Natural killer cell treated with Interleukin-12 subunit alpha and Interleukin-12 subunit beta and Interleukin-15 and Interleukin-18, amount 100 ng/mL, for 72 hours (primary cell): Measurements from ENCODE around the gene ID1. TPM values are rescaled to one million over a fixed set of nuclear protein-coding genes. Genes with fewer than 3 reads are reported as not detected.
A peak's percentile ranks its signal among the peaks of the same experiment; 100 is the strongest.
"Not testable (repeated sequence)": the region's sequence is repeated elsewhere in the genome, so short reads cannot be mapped to it uniquely, and the experiment has no call there.

Source experiments
- ATAC-seq, 2 donors: fragments of 150-1000 bp; cut with Tn5 transposase in 1 of 2; sonication (Bioruptor Pico), chemical (Tn5 transposase) in 1 of 2; 2 replicates each; pipeline ENCODE4 v1.10.0; 2021
- DNase-seq: peaks from one replicate; pipeline ENCODE4 v3.0.0; 2022; ENCODE audit warnings: low spot score
- H3K27ac Mint-ChIP-seq, 2 donors: 1 replicate in 1 of 2; 2 replicates in 1 of 2; pipeline ENCODE4 v1.8.0; 2022; ENCODE audit warnings: mixed read lengths in 2 of 2, mild to moderate bottlenecking in 1 of 2, moderate library complexity in 1 of 2
- H3K27me3 Mint-ChIP-seq, 2 donors: 1 replicate in 1 of 2; 2 replicates in 1 of 2; pipeline ENCODE4 v1.8.0; 2022; ENCODE audit warnings: mixed read lengths in 2 of 2
- H3K36me3 Mint-ChIP-seq: one replicate; pipeline ENCODE4 v1.8.0; 2022; ENCODE audit warnings: mixed read lengths
- H3K4me1 Mint-ChIP-seq, 2 donors: 1 replicate in 1 of 2; 2 replicates in 1 of 2; pipeline ENCODE4 v1.8.0; 2022; ENCODE audit warnings: low read depth in 2 of 2, mixed read lengths in 2 of 2, mild to moderate bottlenecking in 1 of 2
- H3K4me3 Mint-ChIP-seq: one replicate; pipeline ENCODE4 v1.8.0; 2022; ENCODE audit warnings: mixed read lengths
- H3K9me3 Mint-ChIP-seq: 2 replicates; pipeline ENCODE4 v1.8.0; 2022; ENCODE audit warnings: mixed read lengths
- total RNA-seq, 2 donors: library from RNA; stranded (reverse); gene quantifications; one replicate each; pipeline ENCODE4 v1.2.3, GENCODE V29; 2022

ID1 gene
- total RNA-seq, 2 donors from 2014 or later, result 0.52 to 1.4 TPM

DNA sequence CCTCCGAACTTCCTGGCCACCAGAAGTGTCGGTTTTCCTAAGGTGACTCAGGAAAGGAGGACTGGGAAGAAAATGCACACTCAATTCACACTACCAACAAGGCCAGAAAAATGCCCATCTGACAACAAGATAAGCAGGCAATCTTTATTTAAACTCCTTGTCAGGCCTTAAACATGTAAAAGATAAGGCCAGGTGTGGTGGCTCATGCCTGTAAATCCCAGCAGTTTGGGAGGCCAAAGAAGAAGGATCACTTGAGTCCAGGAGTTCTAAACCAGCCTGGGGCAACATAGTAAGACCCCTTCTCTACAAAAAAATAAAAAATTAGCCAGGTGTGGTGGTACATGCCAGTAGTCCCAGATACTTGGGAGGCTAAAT, 7.6 kb upstream of the ID1 start:
- no peaks in the 10 kb centered on the region for H3K9me3 Mint-ChIP-seq
- H3K27me3 Mint-ChIP-seq, result peaks cover 1 to 15% of the 10 kb centered on the region in 2 donors
- H3K4me1 Mint-ChIP-seq, result peaks cover 5 to 8% of the 10 kb centered on the region in 2 donors
- no peak overlapping the region for H3K4me3 Mint-ChIP-seq
- DNase-seq, result no peak
- no peak for ATAC-seq
- H3K27ac Mint-ChIP-seq, result no peak overlapping the region
- no peaks in the 10 kb centered on the region for H3K36me3 Mint-ChIP-seq

DNA sequence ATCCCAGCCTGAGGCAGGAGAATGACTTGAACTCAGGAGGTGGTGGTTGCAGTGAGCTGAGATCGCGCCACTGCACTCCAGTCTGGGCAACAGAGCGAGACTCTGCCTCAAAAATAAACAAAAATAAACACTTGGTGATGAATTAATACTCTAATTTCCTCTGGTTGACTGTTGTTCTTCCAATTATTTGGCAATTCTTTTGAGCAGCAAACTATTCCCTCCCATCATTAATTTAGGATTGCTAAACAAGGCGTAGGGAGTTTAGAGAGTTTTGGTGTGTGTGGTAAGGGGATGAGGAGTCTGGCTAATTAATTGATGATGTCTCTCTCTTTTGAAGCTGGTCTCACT, 2.7 kb upstream of the ID1 start:
- peaks cover 21 to 30% of the 10 kb centered on the region in 2 donors for H3K4me1 Mint-ChIP-seq
- no peaks in the 10 kb centered on the region for H3K36me3 Mint-ChIP-seq
- peaks cover 17 to 24% of the 10 kb centered on the region in 2 donors for H3K27me3 Mint-ChIP-seq
- peak overlapping the region; percentile 53 to 61 for H3K27ac Mint-ChIP-seq
- no peaks in the 10 kb centered on the region for H3K9me3 Mint-ChIP-seq
- no peak for ATAC-seq
- no peak for DNase-seq
- H3K4me3 Mint-ChIP-seq, result peak overlapping the region; percentile 54

DNA sequence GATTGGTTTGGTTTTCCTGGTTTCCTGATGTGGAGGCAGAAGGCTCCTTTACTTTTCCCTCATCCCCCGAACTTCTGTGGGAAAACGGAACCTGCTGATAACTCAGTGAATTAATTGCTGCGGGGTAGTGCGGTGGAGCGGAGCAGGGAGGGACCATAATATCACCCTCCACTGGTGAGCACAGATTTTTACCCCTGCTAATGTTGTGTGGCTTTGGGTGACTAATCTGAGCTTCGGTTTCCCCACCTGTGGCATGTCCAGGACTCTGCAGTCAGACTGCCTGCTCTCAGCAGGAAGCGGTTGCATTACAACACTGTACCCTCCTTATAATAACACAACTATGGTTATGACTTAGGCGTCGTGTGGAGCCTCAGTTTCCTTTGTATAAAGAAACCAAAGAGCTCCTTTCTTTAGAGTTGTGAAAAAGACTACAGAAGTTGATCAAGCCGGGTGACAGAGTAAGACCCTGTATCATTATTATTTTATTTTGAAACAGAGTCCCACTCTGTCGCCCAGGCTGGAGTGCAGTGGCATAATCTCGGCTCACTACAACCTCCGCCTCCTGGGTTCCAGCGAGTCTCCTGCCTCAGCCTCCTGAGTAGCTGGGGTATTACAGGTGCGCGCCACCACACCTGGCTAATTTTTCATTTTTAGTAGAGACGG, 2.2 kb upstream of the ID1 start:
- H3K4me3 Mint-ChIP-seq, result peak overlapping the region; percentile 54
- no peaks in the 10 kb centered on the region for H3K9me3 Mint-ChIP-seq
- peaks cover 19 to 29% of the 10 kb centered on the region in 2 donors for H3K27me3 Mint-ChIP-seq
- H3K36me3 Mint-ChIP-seq, result no peaks in the 10 kb centered on the region
- H3K4me1 Mint-ChIP-seq, result peaks cover 21 to 30% of the 10 kb centered on the region in 2 donors
- peak; percentile 86 for DNase-seq
- ATAC-seq, result peak; percentile 90 to 92
- peak overlapping the region; percentile 53 to 61 for H3K27ac Mint-ChIP-seq

DNA sequence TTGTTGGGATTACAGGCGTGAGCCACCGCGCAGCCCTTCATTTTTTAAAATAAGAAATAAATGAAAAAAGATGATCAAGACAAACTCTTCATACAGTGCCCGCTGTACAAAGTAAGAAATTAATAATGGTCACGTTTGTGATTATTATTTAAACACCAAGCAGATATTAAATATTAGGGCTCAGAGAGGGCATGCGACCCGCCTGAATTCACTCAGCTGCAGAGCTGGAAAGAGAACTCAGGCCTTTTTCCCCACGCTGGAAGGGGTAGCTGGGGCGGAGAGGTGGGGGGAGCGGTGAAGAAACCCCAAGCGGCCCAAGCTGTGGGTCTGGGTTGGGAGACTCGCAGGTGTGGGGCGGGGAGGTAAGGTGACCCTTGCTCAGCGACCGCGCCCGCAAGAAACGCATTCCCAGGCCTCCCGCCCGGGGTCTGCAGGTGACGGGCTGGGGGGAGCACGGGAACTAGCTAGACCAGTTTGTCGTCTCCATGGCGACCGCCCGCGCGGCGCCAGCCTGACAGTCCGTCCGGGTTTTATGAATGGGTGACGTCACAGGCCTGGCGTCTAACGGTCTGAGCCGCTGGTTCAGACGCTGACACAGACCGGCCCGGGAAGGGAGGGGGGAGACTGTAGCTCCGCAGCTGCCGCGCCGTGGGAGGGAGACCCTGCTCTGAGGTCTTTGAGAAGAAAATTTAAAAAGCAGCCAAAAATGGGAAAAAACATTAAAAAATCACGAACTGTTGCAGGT, 1.1 kb upstream of the ID1 start:
- ATAC-seq (peak; percentile 55 to 73), DNase-seq (peak; percentile 83)
- peak overlapping the region; percentile 84 for H3K4me3 Mint-ChIP-seq
- peak overlapping the region in 1 of 2 donors; percentile 49 for H3K27ac Mint-ChIP-seq
- peaks cover 21 to 30% of the 10 kb centered on the region in 2 donors for H3K4me1 Mint-ChIP-seq
- H3K9me3 Mint-ChIP-seq, result no peaks in the 10 kb centered on the region
- no peaks in the 10 kb centered on the region for H3K36me3 Mint-ChIP-seq
- peaks cover 19 to 29% of the 10 kb centered on the region in 2 donors for H3K27me3 Mint-ChIP-seq

DNA sequence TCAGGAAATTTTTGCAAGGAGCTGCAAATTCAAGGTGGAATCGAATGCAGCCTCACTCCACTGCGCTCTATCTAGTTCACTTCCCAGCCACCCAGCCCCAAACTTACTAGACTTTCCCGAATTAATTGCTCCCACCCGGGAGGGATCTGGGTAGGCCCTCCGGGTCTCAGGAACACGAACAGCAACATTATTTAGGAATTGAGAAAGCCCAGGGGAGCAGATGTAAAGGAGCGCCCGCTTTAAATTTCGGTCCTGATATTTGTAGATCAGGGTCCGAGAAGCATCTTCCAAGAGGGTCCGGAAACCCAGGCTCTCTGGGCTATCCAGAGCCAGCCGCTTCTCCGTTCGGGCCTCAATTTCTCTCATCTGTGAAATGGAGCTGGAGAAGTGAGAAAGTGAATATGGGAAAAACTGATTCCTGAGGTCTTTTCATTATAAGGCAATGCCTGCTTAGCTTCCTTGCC, 490 bp upstream of the ID1 start:
- DNase-seq (no peak), ATAC-seq (no peak)
- peaks cover 19 to 29% of the 10 kb centered on the region in 2 donors for H3K27me3 Mint-ChIP-seq
- H3K36me3 Mint-ChIP-seq, result no peaks in the 10 kb centered on the region
- peaks cover 21 to 30% of the 10 kb centered on the region in 2 donors for H3K4me1 Mint-ChIP-seq
- H3K4me3 Mint-ChIP-seq, result peak overlapping the region; percentile 84
- peak overlapping the region in 1 of 2 donors; percentile 49 for H3K27ac Mint-ChIP-seq
- no peaks in the 10 kb centered on the region for H3K9me3 Mint-ChIP-seq

DNA sequence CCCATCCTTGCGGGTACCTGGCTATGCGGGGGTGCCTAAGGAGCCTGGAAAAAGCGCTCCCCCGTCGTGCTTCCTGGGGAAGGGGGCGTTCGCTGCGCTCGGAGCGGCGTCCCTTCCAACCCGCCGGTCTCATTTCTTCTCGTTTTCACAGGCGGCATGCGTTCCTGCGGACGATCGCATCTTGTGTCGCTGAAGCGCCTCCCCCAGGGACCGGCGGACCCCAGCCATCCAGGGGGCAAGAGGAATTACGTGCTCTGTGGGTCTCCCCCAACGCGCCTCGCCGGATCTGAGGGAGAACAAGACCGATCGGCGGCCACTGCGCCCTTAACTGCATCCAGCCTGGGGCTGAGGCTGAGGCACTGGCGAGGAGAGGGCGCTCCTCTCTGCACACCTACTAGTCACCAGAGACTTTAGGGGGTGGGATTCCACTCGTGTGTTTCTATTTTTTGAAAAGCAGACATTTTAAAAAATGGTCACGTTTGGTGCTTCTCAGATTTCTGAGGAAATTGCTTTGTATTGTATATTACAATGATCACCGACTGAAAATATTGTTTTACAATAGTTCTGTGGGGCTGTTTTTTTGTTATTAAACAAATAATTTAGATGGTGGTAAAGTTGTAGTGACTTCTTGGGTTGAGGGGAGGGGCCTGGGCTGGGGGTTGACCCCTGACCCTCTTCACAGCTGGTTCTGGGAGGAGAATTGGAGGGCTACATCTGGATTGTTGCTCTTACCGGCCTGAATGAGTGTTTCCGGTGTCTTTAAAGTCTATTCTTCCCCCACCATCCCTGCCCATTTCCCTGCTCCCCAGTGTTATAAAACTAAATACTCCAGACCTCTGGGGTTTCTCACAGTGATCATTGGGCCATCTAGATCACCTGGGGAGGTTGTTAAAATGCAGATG, 1.1 kb downstream of the ID1 start:
- no peak for ATAC-seq
- no peak for DNase-seq
- no peaks in the 10 kb centered on the region for H3K36me3 Mint-ChIP-seq
- no peaks in the 10 kb centered on the region for H3K9me3 Mint-ChIP-seq
- H3K4me3 Mint-ChIP-seq, result peak overlapping the region; percentile 84
- peaks cover 21 to 30% of the 10 kb centered on the region in 2 donors for H3K4me1 Mint-ChIP-seq
- H3K27me3 Mint-ChIP-seq, result peaks cover 19 to 29% of the 10 kb centered on the region in 2 donors
- H3K27ac Mint-ChIP-seq, result no peak overlapping the region

DNA sequence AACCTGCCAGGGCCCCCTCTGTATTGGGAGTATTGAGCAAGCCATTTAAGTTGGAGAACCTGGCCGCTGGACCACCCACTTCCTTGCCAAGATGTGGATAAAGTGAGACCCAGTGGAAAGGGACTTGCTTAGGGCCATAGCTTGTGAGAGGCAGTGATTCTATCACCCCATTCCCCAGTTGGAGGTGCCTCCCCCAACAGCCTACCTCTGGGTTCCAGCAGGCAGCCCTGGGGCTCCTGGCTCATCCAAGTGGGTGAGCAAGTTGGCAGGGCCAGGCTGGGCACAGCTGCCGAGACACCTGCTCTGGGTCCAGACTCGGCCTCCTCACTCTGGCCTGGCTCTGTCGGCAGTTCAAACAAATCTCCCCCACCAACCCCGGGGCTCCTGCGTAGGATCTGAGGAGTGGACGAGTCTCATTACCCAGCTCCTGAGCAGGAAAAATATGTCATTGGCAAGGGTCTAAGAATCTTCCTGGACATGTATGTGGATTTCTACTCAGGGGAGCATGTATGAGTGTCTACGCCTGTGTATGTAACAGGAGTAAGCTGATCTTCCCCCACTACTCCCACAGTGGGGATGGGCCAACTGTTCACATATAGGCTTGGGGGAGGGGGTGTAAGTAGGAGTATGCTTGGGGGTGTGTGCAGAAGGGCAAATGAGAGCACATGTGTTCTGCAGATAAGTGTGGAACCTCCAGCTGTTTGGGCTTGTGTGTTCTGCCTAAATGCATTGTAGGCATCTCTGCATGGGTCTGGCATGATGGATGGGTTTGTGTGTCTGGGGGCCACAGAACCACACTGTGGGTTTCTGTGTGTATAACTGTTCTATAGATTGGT, 1.9 kb downstream of the ID1 start:
- Mint-ChIP-seq H3K36me3 (no peaks in the 10 kb centered on the region), H3K27me3 (peaks cover 19 to 33% of the 10 kb centered on the region in 2 donors), H3K4me3 (no peak overlapping the region), H3K9me3 (no peaks in the 10 kb centered on the region), H3K27ac (no peak overlapping the region), H3K4me1 (peaks cover 21 to 30% of the 10 kb centered on the region in 2 donors)
- DNase-seq, result no peak
- no peak for ATAC-seq

DNA sequence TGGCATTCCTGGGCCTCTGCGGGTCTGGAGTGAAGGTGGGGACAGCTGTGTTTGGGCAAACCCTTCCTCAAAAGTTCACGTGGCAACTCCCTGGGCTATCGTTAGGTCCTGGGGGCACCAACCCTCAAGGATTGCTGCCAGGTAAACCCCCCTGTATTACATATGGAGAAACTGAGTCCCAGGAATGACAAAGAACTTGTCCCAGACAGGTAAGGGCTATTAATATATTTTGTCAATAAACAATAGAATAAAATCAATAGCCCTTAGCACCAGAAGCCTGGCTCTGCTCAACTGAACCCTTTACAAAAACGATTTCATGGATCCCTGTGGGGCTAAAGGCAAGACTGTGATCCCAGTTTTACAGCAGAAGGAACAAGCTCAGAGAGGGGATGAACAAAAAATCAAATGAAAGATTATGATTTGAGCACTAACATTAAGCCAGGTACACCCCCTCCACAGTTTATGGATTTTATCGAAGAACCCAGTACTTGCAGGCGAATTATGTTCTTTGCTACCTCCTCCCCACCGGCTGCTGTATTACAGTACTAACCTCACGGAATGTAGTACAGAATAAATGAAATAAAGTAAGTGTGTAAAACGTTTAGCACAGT, 2.7 kb downstream of the ID1 start:
- H3K4me3 Mint-ChIP-seq, result no peak overlapping the region
- no peak for ATAC-seq

DNA sequence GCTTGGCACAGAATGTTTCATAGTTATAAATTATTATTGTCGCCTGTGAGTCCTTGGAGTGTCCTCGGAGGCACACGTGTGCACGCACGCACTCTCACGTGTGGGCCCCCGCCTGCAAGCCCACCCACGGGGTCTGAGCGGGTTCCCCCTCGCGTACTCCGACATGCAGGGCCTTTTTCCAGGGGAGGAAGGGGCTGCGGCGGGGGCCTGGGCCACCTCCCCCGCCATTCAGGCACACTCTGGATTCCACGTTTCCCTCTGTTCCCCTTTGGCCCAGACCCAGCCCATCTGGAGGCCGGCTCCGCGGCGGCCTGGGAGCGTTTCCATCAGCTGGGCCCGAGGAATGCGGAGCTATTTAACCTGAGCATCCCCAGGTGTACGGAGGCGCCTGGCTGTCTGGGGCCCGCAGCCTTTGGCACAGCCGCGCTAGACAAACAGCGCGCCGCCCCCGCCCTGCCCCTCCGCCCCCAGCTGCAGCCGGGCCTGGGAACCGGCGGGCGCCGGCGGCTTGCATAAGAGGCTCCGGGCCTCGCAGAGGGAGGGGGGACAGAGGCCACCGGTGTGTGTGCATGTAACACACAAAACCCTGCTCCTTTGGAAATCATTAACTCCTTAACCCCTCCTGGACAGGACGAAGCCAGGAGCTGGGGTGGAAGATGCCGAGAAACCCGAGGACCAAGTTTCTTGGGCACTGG, 3.3 kb downstream of the ID1 start:
- DNase-seq (no peak), ATAC-seq (no peak)
- peaks cover 12 to 24% of the 10 kb centered on the region in 2 donors for H3K27me3 Mint-ChIP-seq
- H3K9me3 Mint-ChIP-seq, result no peaks in the 10 kb centered on the region
- H3K4me3 Mint-ChIP-seq, result no peak overlapping the region
- no peaks in the 10 kb centered on the region for H3K36me3 Mint-ChIP-seq
- no peak overlapping the region for H3K27ac Mint-ChIP-seq
- peaks cover 17 to 22% of the 10 kb centered on the region in 2 donors for H3K4me1 Mint-ChIP-seq

More for the DNA sequence above, 2.7 kb downstream of the ID1 start:
- no peak for DNase-seq
- Mint-ChIP-seq H3K4me1 (peaks cover 17 to 26% of the 10 kb centered on the region in 2 donors), H3K9me3 (no peaks in the 10 kb centered on the region), H3K27me3 (peaks cover 15 to 27% of the 10 kb centered on the region in 2 donors), H3K27ac (no peak overlapping the region), H3K36me3 (no peaks in the 10 kb centered on the region)

DNA sequence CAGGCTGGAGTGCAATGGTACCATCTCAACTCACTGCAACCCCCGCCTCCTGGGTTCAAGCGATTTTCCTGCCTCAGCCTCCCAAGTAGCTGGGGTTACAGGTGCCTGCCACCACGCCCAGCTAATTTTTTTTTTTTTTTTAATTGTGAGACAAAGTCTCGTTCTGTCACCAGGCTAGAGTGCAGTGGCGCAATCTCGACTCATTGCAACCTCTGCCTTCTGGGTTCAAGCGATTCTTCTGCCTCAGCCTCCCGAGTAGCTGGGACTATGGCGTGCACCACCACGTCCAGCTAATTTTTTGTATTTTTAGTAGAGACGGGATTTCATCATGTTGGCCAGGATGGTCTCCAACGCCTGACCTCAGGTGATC, 7.2 kb downstream of the ID1 start:
- H3K36me3 Mint-ChIP-seq, H3K4me3 Mint-ChIP-seq, H3K4me1 Mint-ChIP-seq, ATAC-seq, DNase-seq, H3K9me3 Mint-ChIP-seq, H3K27ac Mint-ChIP-seq: not testable (repeated sequence)
- H3K27me3 Mint-ChIP-seq, result peaks cover 4 to 13% of the 10 kb centered on the region in 2 donors

DNA sequence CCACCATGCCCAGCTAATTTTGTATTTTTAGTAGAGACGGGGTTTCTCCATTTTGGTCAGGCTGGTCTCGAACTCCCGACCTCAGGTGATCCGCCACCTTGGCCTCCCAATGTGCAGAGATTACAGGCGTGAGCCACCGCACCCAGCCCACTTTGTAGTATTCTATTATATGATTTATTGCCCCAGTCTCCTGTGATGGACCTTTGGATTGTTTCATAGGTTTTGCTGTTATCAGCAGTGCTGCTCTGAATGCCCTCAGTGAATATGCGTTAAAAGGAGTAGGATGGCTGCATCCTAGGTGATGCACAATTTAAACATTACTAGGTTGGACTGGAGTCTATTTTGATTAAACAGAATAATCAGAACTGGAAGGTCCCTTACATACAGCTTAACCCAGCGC, 10.3 kb downstream of the ID1 start:
- Mint-ChIP-seq H3K27ac (no peak overlapping the region), H3K4me1 (peaks cover 7 to 10% of the 10 kb centered on the region in 2 donors), H3K36me3 (peaks cover 5% of the 10 kb centered on the region), H3K9me3 (no peaks in the 10 kb centered on the region), H3K27me3 (peaks cover 6 to 19% of the 10 kb centered on the region in 2 donors), H3K4me3 (no peak overlapping the region)
- ATAC-seq (no peak), DNase-seq (no peak)

DNA sequence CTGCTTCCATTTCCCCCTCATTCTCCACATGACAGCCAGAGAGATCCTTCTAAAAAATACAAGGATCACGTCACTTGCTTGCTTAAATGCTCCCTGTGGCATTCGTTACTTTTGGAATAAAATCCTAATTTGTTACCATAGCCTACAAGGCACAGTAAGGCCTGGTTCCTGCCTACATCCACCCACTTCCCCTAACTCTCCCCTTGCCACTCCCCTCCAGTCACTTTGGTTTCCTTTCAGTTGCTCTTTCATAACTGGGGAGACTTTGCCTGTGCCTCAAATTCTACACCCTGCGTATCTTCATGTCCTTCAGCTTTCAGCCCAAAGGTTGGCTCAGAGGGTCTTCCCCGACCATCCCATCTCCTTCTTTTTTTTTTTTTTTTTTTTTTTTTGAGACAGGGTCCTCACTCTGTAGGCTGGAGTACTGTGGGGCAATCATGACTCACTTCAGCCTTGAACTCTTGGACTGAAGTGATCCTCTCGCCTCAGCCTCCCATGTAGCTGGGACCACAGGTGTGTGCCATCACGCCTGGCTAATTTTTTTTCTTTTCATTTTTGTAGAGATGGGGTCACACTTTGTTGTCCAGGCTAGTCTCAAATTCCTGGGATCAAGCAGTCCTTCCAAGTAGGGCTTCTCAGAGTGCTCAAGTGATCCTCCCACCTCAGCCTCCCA, 12.5 kb downstream of the ID1 start:
- Mint-ChIP-seq H3K27me3 (peaks cover 6 to 14% of the 10 kb centered on the region in 2 donors), H3K9me3 (no peaks in the 10 kb centered on the region), H3K36me3 (peaks cover 5% of the 10 kb centered on the region), H3K27ac (peak overlapping the region; percentile 45 to 70), H3K4me1 (peaks cover 7 to 10% of the 10 kb centered on the region in 2 donors), H3K4me3 (peak overlapping the region; percentile 21)
- DNase-seq (peak; percentile 61), ATAC-seq (peak; percentile 60 to 69)
